HepG2 (cell line): ENCODE results near the gene OR2T33. TPM values are rescaled to one million over a fixed set of nuclear protein-coding genes. Genes with fewer than 3 reads are reported as not detected.
"Not testable (repeated sequence)": the region's sequence is repeated elsewhere in the genome, so short reads cannot be mapped to it uniquely, and the experiment has no call there.

Experiments
- ATAC-seq: fragments of 200-7000 bp; cut with Tn5 transposase; 3 replicates; pipeline ENCODE4 v1.9.1; 2020; ENCODE audit warnings: mild to moderate bottlenecking, moderate library complexity
- BruUV-seq: library from RNA; stranded (reverse); fragments of 400-500 nt; replicated peaks from 2 replicates; lab custom pipeline; 2021; lab: Mats Ljungman, UMichigan
- CTCF ChIA-PET: fragments of 300-600 bp; formaldehyde crosslinking; extraction: SDS; loops from one replicate; lab custom pipeline; 2021; ENCODE audit warnings: low total read pairs, inconsistent platforms, low intra/inter-chr PET ratio; lab: Yijun Ruan, JAX
- POLR2A ChIA-PET: fragments of 350-600 bp; sonication (Branson Sonifier 250); formaldehyde crosslinking; loops from one replicate; lab custom pipeline; 2020; ENCODE audit warnings: antibody characterized with exemption, inconsistent platforms; lab: Yijun Ruan, JAX
- DNase-seq: peaks from one replicate; pipeline ENCODE4 v3.0.0-alpha.2; 2015; ENCODE audit warnings: low spot score
- FAIRE-seq: peaks from 3 replicates; lab custom pipeline; 2011; peaks lifted over from hg19 to GRCh38; lab: Jason Lieb, UNC
- H2AFZ ChIP-seq: one replicate; pipeline ENCODE4 v1.6.1; 2011; ENCODE audit warnings: low read length, inconsistent platforms
- H3K27ac ChIP-seq: fragments of 300-600 bp; 3 replicates; pipeline ENCODE4 v1.8.0; 2011; ENCODE audit warnings: mixed run types, mild to moderate bottlenecking, mixed read lengths, low read length, inconsistent platforms; ENCODE audit not compliant: insufficient read depth; ENCODE audit errors: extremely low read length
- H3K27me3 ChIP-seq, 2 experiments: fragments of 200-600 bp in 1 of 2; 2 replicates in 1 of 2; 3 replicates in 1 of 2; pipeline versions ENCODE4 v1.6.0 to v1.8.0; 2011; ENCODE audit warnings: low read length in 2 of 2, mild to moderate bottlenecking in 2 of 2, moderate library complexity in 2 of 2, inconsistent platforms in 1 of 2; ENCODE audit not compliant: insufficient read depth in 2 of 2, control insufficient read depth in 1 of 2
- H3K36me3 ChIP-seq, 2 experiments: fragments of 200-600 bp in 1 of 2; replicated peaks in 1 of 2; 2 replicates in 1 of 2; 3 replicates in 1 of 2; pipeline versions ENCODE4 v1.5.1 to v1.8.0; 2011; ENCODE audit warnings: low read length in 2 of 2, inconsistent platforms in 1 of 2; ENCODE audit not compliant: insufficient read depth in 2 of 2, control insufficient read depth in 1 of 2
- H3K4me1 ChIP-seq: 2 replicates; pipeline ENCODE4 v1.5.1; 2012; ENCODE audit warnings: low read length, inconsistent platforms; ENCODE audit not compliant: insufficient read depth
- H3K4me2 ChIP-seq: 2 replicates; pipeline ENCODE4 v1.6.0; 2011; ENCODE audit warnings: low read depth, low read length, inconsistent platforms
- H3K4me3 ChIP-seq, 3 experiments: fragments of 200-600 bp in 1 of 3; sonication (generic), shearing (Covaris generic) in 1 of 3; replicated peaks in 1 of 3; 2 replicates each; pipeline ENCODE4 v1.5.1; 2011 to 2016; ENCODE audit warnings: low read length in 3 of 3, inconsistent platforms in 2 of 3, low read depth in 2 of 3, mild to moderate bottlenecking in 2 of 3, control low read depth in 1 of 3, mixed read lengths in 1 of 3; ENCODE audit not compliant: insufficient read depth in 1 of 3
- H3K79me2 ChIP-seq: one replicate; pipeline ENCODE4 v1.6.1; 2011; ENCODE audit warnings: low read length, inconsistent platforms; ENCODE audit not compliant: insufficient read depth
- H3K9ac ChIP-seq: 2 replicates; pipeline ENCODE4 v1.6.0; 2011; ENCODE audit warnings: mild to moderate bottlenecking, low read depth, low read length, inconsistent platforms; ENCODE audit not compliant: insufficient read depth
- H3K9me3 ChIP-seq: 2 replicates; pipeline ENCODE4 v1.5.1; 2012; ENCODE audit warnings: mild to moderate bottlenecking, low read length
- H4K20me1 ChIP-seq: 2 replicates; pipeline ENCODE4 v1.6.0; 2011; ENCODE audit warnings: inconsistent platforms, mild to moderate bottlenecking, low read length, moderate library complexity; ENCODE audit not compliant: insufficient read depth
- CC2D1A ChIP-seq: sonication (generic); formaldehyde crosslinking; IDR thresholded peaks from 2 replicates; pipeline ENCODE4 v1.8.1; 2023; ENCODE audit warnings: mild to moderate bottlenecking, missing genetic modification reagents
- KDM2A ChIP-seq: sonication (generic); formaldehyde crosslinking; IDR thresholded peaks from 2 replicates; pipeline ENCODE4 v1.4.0; 2020; ENCODE audit warnings: low read depth, missing genetic modification reagents, borderline replicate concordance
- POGK ChIP-seq: sonication (generic); formaldehyde crosslinking; conservative IDR thresholded peaks from 2 replicates; pipeline ENCODE4 v1.8.0; 2022; ENCODE audit warnings: mild to moderate bottlenecking, moderate library complexity, missing genetic modification reagents
- RFX5 ChIP-seq: IDR thresholded peaks from 2 replicates; pipeline ENCODE4 v1.6.1; 2011; ENCODE audit warnings: low read depth, low read length, improper control_type of control experiment
- SOX5 ChIP-seq: IDR thresholded peaks from 2 replicates; pipeline ENCODE4 v1.6.1; 2016; ENCODE audit warnings: borderline replicate concordance
- SP4 ChIP-seq: sonication (generic); formaldehyde crosslinking; IDR thresholded peaks from 2 replicates; pipeline ENCODE4 v1.8.1; 2023; ENCODE audit warnings: mild to moderate bottlenecking, missing genetic modification reagents
- ZFYVE20 ChIP-seq: sonication (generic); formaldehyde crosslinking; IDR thresholded peaks from 2 replicates; pipeline ENCODE4 v1.8.0; 2023; ENCODE audit warnings: low read depth, mild to moderate bottlenecking, moderate library complexity, missing genetic modification reagents, borderline replicate concordance
- ZHX2 ChIP-seq, 2 experiments: sonication (generic) in 1 of 2; formaldehyde crosslinking in 1 of 2; IDR thresholded peaks; 2 replicates each; pipeline versions ENCODE4 v1.6.1 to v1.9.0; 2014 to 2022; ENCODE audit warnings: antibody characterized with exemption in 1 of 2, borderline replicate concordance in 1 of 2, inconsistent platforms in 1 of 2, low read depth in 1 of 2, missing genetic modification reagents in 1 of 2
- ZNF256 ChIP-seq: sonication (generic); formaldehyde crosslinking; conservative IDR thresholded peaks from 2 replicates; pipeline ENCODE4 v1.4.0; 2020; ENCODE audit warnings: missing genetic modification reagents
- ZNF547 ChIP-seq: sonication (generic); formaldehyde crosslinking; IDR thresholded peaks from 2 replicates; pipeline ENCODE4 v1.5.1; 2020; ENCODE audit warnings: mild to moderate bottlenecking, missing genetic modification reagents
- ZNF558 ChIP-seq: sonication (generic); formaldehyde crosslinking; IDR thresholded peaks from 2 replicates; pipeline ENCODE4 v1.9.0; 2022; ENCODE audit warnings: mild to moderate bottlenecking, missing genetic modification reagents, borderline replicate concordance
- WGBS: methylation state at CpG from one replicate; pipeline ENCODE4 v1.1.6; 2017; ENCODE audit warnings: low lambda C conversion rate; 5-methylcytosine and 5-hydroxymethylcytosine counted together
- in situ Hi-C: cut with HindIII; loops from 2 replicates; pipeline ENCODE4 v1.10.0; 2017; ENCODE audit warnings: low pct_unique_long_range_greater_than_20kb; ENCODE audit not compliant: extremely low pct_ligation_motif_present
- intact Hi-C: fragments of 100-400 bp; cut with micrococcal nuclease; formaldehyde crosslinking; loops from one replicate; pipeline ENCODE4 v1.10.0; 2022; ENCODE audit not compliant: unreplicated experiment
- polyA plus RNA-seq, 8 experiments: library from polyadenylated mRNA; depleted of rRNA in 3 of 8; stranded (reverse) in 7 of 8; unstranded in 1 of 8; fragments of >200 nt; fragmentation: Illumina TruSeq in 4 of 8; extraction: Trizol in 4 of 8; gene quantifications; 2 replicates each; pipeline versions ENCODE4 v1.2.1 to v1.2.3, GENCODE V29; 2011 to 2016; ENCODE audit warnings: low read depth in 4 of 8, missing spikeins in 1 of 8, mixed read lengths in 1 of 8; ENCODE audit not compliant: insufficient read depth in 1 of 8
- total RNA-seq, 5 experiments: library from RNA; depleted of rRNA; stranded (reverse); fragments of >200 nt; fragmentation: Illumina TruSeq; extraction: Trizol; gene quantifications; 2 replicates each; pipeline ENCODE4 v1.2.3, GENCODE V29; 2016; ENCODE audit warnings: low read depth in 1 of 5

The OR2T33 gene
- total and polyA plus RNA-seq, 2 of the 13 experiments (the other 11 are each of a cell fraction or from before 2014, with no cell fraction given) = not detected

- ATAC-seq = not testable (repeated sequence)
- 41% methylated on average over 6 of the region's 16 CpGs for WGBS
Observed at GRCh38 chr1:248273225-248273624, 4.6 kb downstream of the OR2T33 start.

GRCh38 chr1:248268178-248268577 lies 9.6 kb downstream of the OR2T33 start:
- BruUV-seq = no TSS peak
- no peak overlapping the region for H3K9ac ChIP-seq
- no peaks in the 10 kb centered on the region for H3K27me3 ChIP-seq
- WGBS = 27% methylated on average over 4 of the region's 4 CpGs
- H3K27ac ChIP-seq = no peak overlapping the region
- H4K20me1 ChIP-seq = no peaks in the 10 kb centered on the region
- FAIRE-seq (no peak), DNase-seq (no peak), ATAC-seq (no peak)
- in situ Hi-C loops (no loop called here), intact Hi-C loops (no loop called here)
- CTCF ChIA-PET = no interaction called here
- peaks cover 75% of the 10 kb centered on the region for H3K9me3 ChIP-seq
- H3K4me3 ChIP-seq = no peak overlapping the region
- H3K36me3 ChIP-seq = no peaks in the 10 kb centered on the region
- H2AFZ ChIP-seq = no peak overlapping the region
- H3K4me1 ChIP-seq = no peaks in the 10 kb centered on the region
- no peaks in the 10 kb centered on the region for H3K79me2 ChIP-seq
- POLR2A ChIA-PET = no interaction called here
- H3K4me2 ChIP-seq = no peak overlapping the region
- TF ChIP-seq RFX5 = no peak
- TF ChIP-seq ZNF547 (CRISPR knock-in tag) = no peak
- TF ChIP-seq ZNF558 (CRISPR knock-in tag) = no peak
- TF ChIP-seq SOX5 (CRISPR knock-in tag) = no peak
- no peak for TF ChIP-seq CC2D1A (CRISPR knock-in tag)
- no peak for TF ChIP-seq ZNF256
- TF ChIP-seq SP4 = no peak
- TF ChIP-seq ZFYVE20 (CRISPR knock-in tag) = no peak
- no peak for TF ChIP-seq POGK (CRISPR knock-in tag)
- TF ChIP-seq ZHX2 (IDR thresholded peaks at IDR 0.05; ENCODE audit: low read depth) = no peak
- no peak for TF ChIP-seq ZHX2 (CRISPR knock-in tag; IDR thresholded peaks at IDR 0.05; ENCODE audit: borderline replicate concordance)
- no peak for TF ChIP-seq KDM2A (CRISPR knock-in tag)

More at GRCh38 chr1:248273225-248273624, 4.6 kb downstream of the OR2T33 start:
- H3K4me3 ChIP-seq, H3K27ac ChIP-seq, BruUV-seq, H3K79me2 ChIP-seq, H2AFZ ChIP-seq, intact Hi-C loops, H3K36me3 ChIP-seq, CTCF ChIA-PET, in situ Hi-C loops, H3K9ac ChIP-seq, H3K27me3 ChIP-seq, H3K4me2 ChIP-seq, H3K4me1 ChIP-seq, DNase-seq, POLR2A ChIA-PET, FAIRE-seq, H4K20me1 ChIP-seq: not testable (repeated sequence)
- H3K9me3 ChIP-seq = peaks cover 64% of the 10 kb centered on the region
